HG03039 (cell line): ENCODE data around the gene DMGDH.
"Not testable (repeated sequence)": the region's sequence is repeated elsewhere in the genome, so short reads cannot be mapped to it uniquely, and the experiment has no call there.

Source experiments
- ATAC-seq: cut with Tn5 transposase; IDR thresholded peaks from one replicate; pipeline ENCODE4 v1.9.1; 2021; ENCODE audit warnings: mild to moderate bottlenecking, moderate library complexity; ENCODE audit not compliant: unreplicated experiment

Gene DMGDH

GRCh38 chr5:79020861-79021561 lies 48.5 kb downstream of the DMGDH start:
- no peak for ATAC-seq

- no peak for ATAC-seq
Observed at GRCh38 chr5:79014631-79015030, 54.8 kb downstream of the DMGDH start.

- no peak for ATAC-seq
Observed at GRCh38 chr5:79011869-79012268, 57.6 kb downstream of the DMGDH start.

GRCh38 chr5:79011219-79011836 lies 58.1 kb downstream of the DMGDH start:
- no peak for ATAC-seq

- no peak for ATAC-seq
Observed at GRCh38 chr5:79008362-79008761, 61.1 kb downstream of the DMGDH start.

- ATAC-seq: no peak
Observed at GRCh38 chr5:79007872-79008271, 61.6 kb downstream of the DMGDH start.

GRCh38 chr5:79005936-79006631 lies 63.4 kb downstream of the DMGDH start:
- no peak for ATAC-seq

- no peak for ATAC-seq
Observed at GRCh38 chr5:79005151-79005550, 64.3 kb downstream of the DMGDH start.

- no peak for ATAC-seq
Observed at GRCh38 chr5:79002374-79002773, 67.1 kb downstream of the DMGDH start.

GRCh38 chr5:79001471-79001870 lies 68.0 kb downstream of the DMGDH start:
- ATAC-seq: no peak

- no peak for ATAC-seq
Observed at GRCh38 chr5:78997090-78997489, 72.4 kb downstream of the DMGDH start.

GRCh38 chr5:78995521-78996007 lies 73.9 kb downstream of the DMGDH start:
- no peak for ATAC-seq

GRCh38 chr5:78993165-78993564 lies 76.3 kb downstream of the DMGDH start:
- ATAC-seq: no peak

- no peak for ATAC-seq
Observed at GRCh38 chr5:78992146-78992545, 77.3 kb downstream of the DMGDH start.

GRCh38 chr5:78989080-78989479 lies 80.4 kb downstream of the DMGDH start:
- ATAC-seq: no peak

- ATAC-seq: peak; percentile 33
Observed at GRCh38 chr5:78985725-78986223, 83.7 kb downstream of the DMGDH start.

- peak; percentile 44 for ATAC-seq
Observed at GRCh38 chr5:78985116-78985724, 84.3 kb downstream of the DMGDH start, which contains the start of gene ARSB. TSS of gene ARSB (minus strand) at chr5:78985310. CDS start at chr5:78985248, 62 bp downstream.

- ATAC-seq: peak; percentile 54
Observed at GRCh38 chr5:78984439-78985115, 84.9 kb downstream of the DMGDH start.

- ATAC-seq: peak; percentile 0
Observed at GRCh38 chr5:78983601-78984438, 85.7 kb downstream of the DMGDH start.

GRCh38 chr5:78983194-78983593 lies 86.3 kb downstream of the DMGDH start:
- not testable (repeated sequence) for ATAC-seq
